ENCODE results near the gene CYB561D2. TPM values are rescaled to one million over a fixed set of nuclear protein-coding genes. Genes with fewer than 3 reads are reported as not detected.
A peak's percentile ranks its signal among the peaks of the same experiment; 100 is the strongest.

CYB561D2 gene
- total RNA-seq, 1 experiment from 2014 or later, result 9.5 TPM

- Histone ChIP-seq H3K4me2 (ENCODE audit: low read length) (peak within 1 kb of the TSS; percentile 75), H4K20me1 (ENCODE audit: insufficient read depth) (no peaks in the 10 kb centered on the region), H3K4me1 (ENCODE audit: control insufficient read depth in 1 of 2, insufficient read depth in 2 of 2, low read length in 2 of 2) (peaks cover 12 to 46% of the 10 kb centered on the region in 2 experiments), H3K36me3 (ENCODE audit: control insufficient read depth in 1 of 2, insufficient read depth in 2 of 2, low read length in 2 of 2) (peaks cover 0 to 8% of the 10 kb centered on the region in 2 experiments; a peak in 1 of 4 replicates), H3K4me3 (replicated peaks in 1 of 2; ENCODE audit: low read depth in 1 of 2, low read length in 2 of 2) (peak within 1 kb of the TSS; percentile 28 to 36), H3K79me2 (ENCODE audit: insufficient read depth, low read length) (peaks cover 6% of the 10 kb centered on the region; the same call in 1 of the 2 replicates), H3K27ac (ENCODE audit: low read depth, low read length) (peak within 1 kb of the TSS; percentile 37; the same call in 1 of the 2 replicates), H3K9me3 (ENCODE audit: control insufficient read depth in 1 of 2, insufficient read depth in 1 of 2, low read depth in 1 of 2, low read length in 2 of 2) (no peaks in the 10 kb centered on the region), H3K27me3 (ENCODE audit: insufficient read depth, low read length) (no peaks in the 10 kb centered on the region), H3K9ac (ENCODE audit: low read length) (peak within 1 kb of the TSS; percentile 50), H3K9me2 (ENCODE audit: insufficient read depth) (no peaks in the 10 kb centered on the region), H2AFZ (ENCODE audit: low read depth, low read length, poor library complexity, severe bottlenecking) (no peak within 1 kb of the TSS)
- CTCF ChIA-PET, result no interaction called here
- intact Hi-C loops (cut with micrococcal nuclease), result loop anchor here (5.0 kb wide), 1 partner anchor 267 kb away; the partner anchor contains the start of gene CISH
- no peak for TF ChIP-seq EZH2 (IDR thresholded peaks at IDR 0.05)
- TF ChIP-seq MAX (IDR thresholded peaks at IDR 0.05), result no peak
- TF ChIP-seq POLR2AphosphoS5 (IDR thresholded peaks at IDR 0.05; ENCODE audit: low read depth, low read length), result no peak
- no peak for TF ChIP-seq POLR2A (IDR thresholded peaks at IDR 0.05; ENCODE audit: borderline replicate concordance, extremely low read depth, insufficient read depth, insufficient read length)
- no peak for TF ChIP-seq CEBPB (IDR thresholded peaks at IDR 0.05; ENCODE audit: low read depth)
- no peak for TF ChIP-seq JUND (IDR thresholded peaks at IDR 0.05)
- no peak for TF ChIP-seq EZH2phosphoT487 (IDR thresholded peaks at IDR 0.05; ENCODE audit: borderline replicate concordance)
- TF ChIP-seq REST (IDR thresholded peaks at IDR 0.05; ENCODE audit: low read depth), result no peak
- TF ChIP-seq SP1 (IDR thresholded peaks at IDR 0.05; ENCODE audit: low read depth), result no peak
- no peak for TF ChIP-seq RAD21 (IDR thresholded peaks at IDR 0.05; ENCODE audit: low read depth)
- TF ChIP-seq ATF3 (IDR thresholded peaks at IDR 0.05), result no peak
- no peak for TF ChIP-seq ZBTB33 (IDR thresholded peaks at IDR 0.05; ENCODE audit: extremely low read depth, insufficient replicate concordance, low read length)
- TF ChIP-seq ZNF274 (IDR thresholded peaks at IDR 0.05; ENCODE audit: low read depth, low read length), result no peak
- no peak for TF ChIP-seq CTCF (IDR thresholded peaks at IDR 0.05 in 2 of 3, conservative IDR thresholded peaks at IDR 0.05 in 1 of 3; ENCODE audit: borderline replicate concordance in 1 of 3, insufficient read depth in 1 of 3, low read depth in 2 of 3, low read length in 2 of 3)
- no peak for TF ChIP-seq SRF (IDR thresholded peaks at IDR 0.05; ENCODE audit: low read depth)
- no peak for TF ChIP-seq FOSL1 (IDR thresholded peaks at IDR 0.05; ENCODE audit: low read depth)
- TF ChIP-seq ZFX (IDR thresholded peaks at IDR 0.05), result no peak
- RAD21 ChIA-PET (ENCODE audit: low non-redundant PET in 1 of 2, low total read pairs in 2 of 2, uncharacterized antibody in 2 of 2, unreplicated experiment in 2 of 2), result no interaction called here
- ATAC-seq (peak; percentile 54), DNase-seq (ENCODE audit: low read depth, low spot score) (no peak)
- BruUV-seq (replicated peaks), result no TSS peak
- POLR2A ChIA-PET, result interaction anchor here (0.6 kb wide), 1 partner anchor 9 kb away, joined by 3 read pairs; no protein-coding TSS in a partner anchor
Observed at GRCh38 chr3:50345586-50346234, 5.0 kb upstream of the CYB561D2 start, which contains the start of gene ZMYND10. TSS of gene ZMYND10 (minus strand) at chr3:50345732. CDS start at chr3:50345579, 153 bp downstream.

Measured in HCT116 (cell line).